HL-60 (cell line): ENCODE data around the gene NANOG.

Source experiments
- CTCF ChIP-seq: IDR thresholded peaks from one replicate; pipeline ENCODE4 v1.5.1; 2011; ENCODE audit warnings: low read length, control low read depth, inconsistent platforms; ENCODE audit not compliant: insufficient read depth
- REST ChIP-seq: IDR thresholded peaks from 2 replicates; pipeline ENCODE4 v1.6.1; 2012; ENCODE audit warnings: low read depth; ENCODE audit not compliant: insufficient replicate concordance
- SPI1 ChIP-seq: IDR thresholded peaks from 2 replicates; pipeline ENCODE4 v1.6.1; 2012; ENCODE audit warnings: low read depth, mild to moderate bottlenecking, borderline replicate concordance

GRCh38 chr12:7835766-7836165 is 46.6 kb downstream of the NANOG start:
- TF ChIP-seq SPI1 (no peak), CTCF (no peak), REST (no peak)
